Keratinocyte (primary cell): ENCODE data around the gene GNPTAB. TPM values are rescaled to one million over a fixed set of nuclear protein-coding genes. Genes with fewer than 3 reads are reported as not detected.

Source experiments
- DNase-seq: peaks from one replicate; pipeline ENCODE4 v3.0.0-alpha.2; 2011; ENCODE audit warnings: low read depth, missing footprints, low spot score
- FAIRE-seq: peaks from 2 replicates; lab custom pipeline; 2011; peaks lifted over from hg19 to GRCh38; lab: Jason Lieb, UNC
- H2AFZ ChIP-seq: 2 replicates; pipeline ENCODE4 v1.6.0; 2012; ENCODE audit warnings: low read length, control low read depth, inconsistent platforms; ENCODE audit not compliant: control insufficient read depth
- H3K27ac ChIP-seq: 2 replicates; pipeline ENCODE4 v1.5.1; 2011; ENCODE audit warnings: low read length; ENCODE audit not compliant: control insufficient read depth, insufficient read depth
- H3K27me3 ChIP-seq: 3 replicates; pipeline ENCODE4 v1.6.0; 2011; ENCODE audit warnings: low read length; ENCODE audit not compliant: control insufficient read depth, insufficient read depth; ENCODE audit errors: extremely low read depth
- H3K36me3 ChIP-seq, 2 experiments: 2 replicates in 1 of 2; 3 replicates in 1 of 2; pipeline ENCODE4 v1.5.1; 2011; ENCODE audit warnings: low read length in 2 of 2, mild to moderate bottlenecking in 1 of 2; ENCODE audit not compliant: control insufficient read depth in 2 of 2, insufficient read depth in 2 of 2; ENCODE audit errors: extremely low read depth in 1 of 2
- H3K4me1 ChIP-seq: 3 replicates; pipeline ENCODE4 v1.5.1; 2011; ENCODE audit warnings: low read length; ENCODE audit not compliant: control insufficient read depth, insufficient read depth; ENCODE audit errors: extremely low read depth
- H3K4me2 ChIP-seq: 3 replicates; pipeline ENCODE4 v1.6.0; 2011; ENCODE audit warnings: low read depth, low read length; ENCODE audit not compliant: control insufficient read depth, insufficient read depth; ENCODE audit errors: extremely low read depth
- H3K4me3 ChIP-seq, 3 experiments: fragments of 200-600 bp in 1 of 3; sonication (generic) in 1 of 3; 2 replicates in 2 of 3; 3 replicates in 1 of 3; pipeline ENCODE4 v1.5.1; 2011 to 2016; ENCODE audit warnings: low read length in 3 of 3, mild to moderate bottlenecking in 3 of 3, control low read depth in 2 of 3, inconsistent platforms in 1 of 3, low read depth in 1 of 3, mixed read lengths in 1 of 3, mixed run types in 1 of 3, moderate library complexity in 1 of 3; ENCODE audit not compliant: control insufficient read depth in 2 of 3, insufficient read depth in 2 of 3; ENCODE audit errors: extremely low read depth in 1 of 3
- H3K79me2 ChIP-seq: 2 replicates; pipeline ENCODE4 v1.6.0; 2012; ENCODE audit warnings: low read length; ENCODE audit not compliant: control insufficient read depth, insufficient read depth
- H3K9ac ChIP-seq: 3 replicates; pipeline ENCODE4 v1.6.0; 2011; ENCODE audit warnings: low read length; ENCODE audit not compliant: control insufficient read depth, insufficient read depth; ENCODE audit errors: extremely low read depth
- H3K9me1 ChIP-seq: 3 replicates; pipeline ENCODE4 v1.6.0; 2011; ENCODE audit warnings: low read length; ENCODE audit not compliant: control insufficient read depth, insufficient read depth; ENCODE audit errors: extremely low read depth
- H3K9me3 ChIP-seq: 2 replicates; pipeline ENCODE4 v1.5.1; 2012; ENCODE audit warnings: low read depth, low read length; ENCODE audit not compliant: control insufficient read depth
- H4K20me1 ChIP-seq: 3 replicates; pipeline ENCODE4 v1.6.0; 2011; ENCODE audit warnings: low read length; ENCODE audit not compliant: control insufficient read depth, insufficient read depth; ENCODE audit errors: extremely low read depth
- CTCF ChIP-seq, 3 experiments: IDR thresholded peaks in 1 of 3; conservative IDR thresholded peaks in 1 of 3; optimal IDR thresholded peaks in 1 of 3; 2 replicates in 2 of 3; 3 replicates in 1 of 3; pipeline versions ENCODE3 to v1.5.1; 2011; ENCODE audit warnings: low read length in 3 of 3, mild to moderate bottlenecking in 3 of 3, moderate library complexity in 2 of 3, control low read depth in 1 of 3, inconsistent platforms in 1 of 3; ENCODE audit not compliant: insufficient read depth in 2 of 3; ENCODE audit errors: extremely low read depth in 1 of 3
- EZH2 ChIP-seq: IDR thresholded peaks from one replicate; pipeline ENCODE4 v1.6.1; 2012; ENCODE audit warnings: inconsistent platforms, mild to moderate bottlenecking, low read length, moderate library complexity
- dilution Hi-C: fragments of 300-500 bp; cut with MboI; formaldehyde crosslinking; loops from one replicate; pipeline ENCODE4 v1.7.0; 2020; ENCODE audit warnings: low sequenced_read_pairs; ENCODE audit not compliant: extremely low pct_ligation_motif_present
- polyA plus RNA-seq, 5 experiments: library from polyadenylated mRNA; depleted of rRNA in 3 of 5; stranded (reverse) in 3 of 5; stranded (forward) in 1 of 5; unstranded in 1 of 5; fragments of >200 nt; gene quantifications; 1 replicate in 1 of 5; 2 replicates in 3 of 5; 3 replicates in 1 of 5; pipeline versions ENCODE4 v1.2.1 to v1.2.3, GENCODE V29; 2011 to 2012; ENCODE audit warnings: missing spikeins in 2 of 5, low read depth in 1 of 5, low replicate concordance in 1 of 5

GNPTAB gene
- polyA plus RNA-seq, 1 donor (not counting 4 experiments of a cell fraction or from before 2014, with no cell fraction given) = 35.7 TPM

- no peak overlapping the region for H3K27ac ChIP-seq
- DNase-seq (no peak), FAIRE-seq (no peak)
- H2AFZ ChIP-seq = no peak overlapping the region
- dilution Hi-C loops = no loop called here
- no peaks in the 10 kb centered on the region for H3K36me3 ChIP-seq
- no peaks in the 10 kb centered on the region for H3K27me3 ChIP-seq
- no peak overlapping the region for H3K4me3 ChIP-seq
- no peaks in the 10 kb centered on the region for H3K9me3 ChIP-seq
- H3K9ac ChIP-seq = no peak overlapping the region
- no peaks in the 10 kb centered on the region for H4K20me1 ChIP-seq
- no peaks in the 10 kb centered on the region for H3K9me1 ChIP-seq
- H3K4me1 ChIP-seq = peaks cover 20% of the 10 kb centered on the region
- TF ChIP-seq CTCF (optimal IDR thresholded peaks at IDR 0.05 in 1 of 3, IDR thresholded peaks at IDR 0.05 in 1 of 3, conservative IDR thresholded peaks at IDR 0.05 in 1 of 3; ENCODE audit: extremely low read depth in 1 of 3, insufficient read depth in 2 of 3, low read length in 3 of 3) = no peak
- TF ChIP-seq EZH2 = no peak
- H3K79me2 ChIP-seq = no peaks in the 10 kb centered on the region
- H3K4me2 ChIP-seq = no peak overlapping the region
These were observed 22.2 kb upstream of the GNPTAB start for GRCh38 chr12:101852998-101853397.

GRCh38 chr12:101850199-101850598 is 19.4 kb upstream of the GNPTAB start:
- Histone ChIP-seq H3K4me2 (no peak overlapping the region), H3K9me1 (no peaks in the 10 kb centered on the region), H3K9me3 (no peaks in the 10 kb centered on the region), H3K36me3 (no peaks in the 10 kb centered on the region), H3K4me1 (peaks cover 7% of the 10 kb centered on the region), H4K20me1 (no peaks in the 10 kb centered on the region), H3K79me2 (no peaks in the 10 kb centered on the region), H2AFZ (no peak overlapping the region), H3K27me3 (no peaks in the 10 kb centered on the region), H3K4me3 (no peak overlapping the region), H3K9ac (no peak overlapping the region), H3K27ac (no peak overlapping the region)
- no peak for DNase-seq
- dilution Hi-C loops = no loop called here
- TF ChIP-seq EZH2 = no peak
- TF ChIP-seq CTCF (optimal IDR thresholded peaks at IDR 0.05 in 1 of 3, IDR thresholded peaks at IDR 0.05 in 1 of 3, conservative IDR thresholded peaks at IDR 0.05 in 1 of 3; ENCODE audit: extremely low read depth in 1 of 3, insufficient read depth in 2 of 3, low read length in 3 of 3) = no peak
- no peak for FAIRE-seq
